Measurements from ENCODE around the gene MAP2K7.
"Not testable (repeated sequence)": the region's sequence is repeated elsewhere in the genome, so short reads cannot be mapped to it uniquely, and the experiment has no call there.

The MAP2K7 gene

DNA sequence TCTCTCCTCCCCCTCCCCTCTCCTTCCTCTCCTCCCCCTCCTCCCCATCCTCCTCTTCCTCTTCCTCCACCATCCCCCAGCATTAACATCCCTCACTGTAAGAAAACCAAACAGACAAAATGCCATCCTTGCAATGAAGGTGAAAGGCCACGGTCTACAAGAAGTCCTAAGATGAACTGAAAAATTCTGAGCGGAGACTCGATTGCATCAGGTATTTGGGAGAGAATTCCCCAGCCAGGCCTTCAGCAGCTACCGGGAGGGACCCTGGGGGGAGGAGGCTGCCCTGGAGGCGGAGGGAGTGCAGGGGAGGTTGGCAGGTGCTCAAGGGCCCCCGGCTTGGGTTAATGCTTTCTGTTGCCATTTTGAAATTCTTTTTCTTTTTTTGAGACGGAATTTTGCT lies 49.9 kb downstream of the MAP2K7 start:
- no peak for TF ChIP-seq CTCF (IDR thresholded peaks at IDR 0.05; ENCODE audit: extremely low read depth, missing control alignments)
- no peak for DNase-seq (ENCODE audit: low spot score)

- TF ChIP-seq CTCF (IDR thresholded peaks at IDR 0.05; ENCODE audit: extremely low read depth, missing control alignments), result no peak
- no peak for DNase-seq (ENCODE audit: low spot score)
Observed at GRCh38 chr19:7955696-7956095, 52.0 kb downstream of the MAP2K7 start.

DNA sequence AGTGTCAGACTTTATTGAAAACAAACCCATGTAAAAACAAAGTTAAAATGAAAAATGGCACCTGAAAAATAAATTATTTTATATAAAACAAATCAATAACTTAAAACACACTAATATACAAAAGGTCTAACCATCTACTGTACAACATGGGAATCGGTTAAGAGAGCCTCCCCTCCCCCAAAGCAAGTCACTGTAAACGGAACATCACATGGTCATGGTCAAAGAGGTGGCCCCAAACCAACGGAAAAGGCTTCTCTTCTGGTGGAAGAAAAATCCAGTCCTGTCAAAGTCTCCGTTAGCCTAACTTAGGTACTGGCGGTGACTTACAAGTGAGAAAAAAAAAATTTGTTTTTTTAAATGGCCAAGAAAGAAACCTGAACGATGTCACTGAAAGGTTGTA lies 55.5 kb downstream of the MAP2K7 start:
- DNase-seq (ENCODE audit: low spot score), result no peak
- no peak for TF ChIP-seq CTCF (IDR thresholded peaks at IDR 0.05; ENCODE audit: extremely low read depth, missing control alignments)

- not testable (repeated sequence) for DNase-seq (ENCODE audit: low spot score)
Observed at GRCh38 chr19:7961082-7961481, 57.4 kb downstream of the MAP2K7 start.

- no peak for TF ChIP-seq CTCF (IDR thresholded peaks at IDR 0.05; ENCODE audit: extremely low read depth, missing control alignments)
- DNase-seq (ENCODE audit: low spot score), result no peak
Observed at GRCh38 chr19:7961920-7962626, 58.4 kb downstream of the MAP2K7 start.

- DNase-seq (ENCODE audit: low spot score), result no peak
- TF ChIP-seq CTCF (IDR thresholded peaks at IDR 0.05; ENCODE audit: extremely low read depth, missing control alignments), result no peak
Observed at GRCh38 chr19:7962644-7963268, 59.1 kb downstream of the MAP2K7 start.

DNA sequence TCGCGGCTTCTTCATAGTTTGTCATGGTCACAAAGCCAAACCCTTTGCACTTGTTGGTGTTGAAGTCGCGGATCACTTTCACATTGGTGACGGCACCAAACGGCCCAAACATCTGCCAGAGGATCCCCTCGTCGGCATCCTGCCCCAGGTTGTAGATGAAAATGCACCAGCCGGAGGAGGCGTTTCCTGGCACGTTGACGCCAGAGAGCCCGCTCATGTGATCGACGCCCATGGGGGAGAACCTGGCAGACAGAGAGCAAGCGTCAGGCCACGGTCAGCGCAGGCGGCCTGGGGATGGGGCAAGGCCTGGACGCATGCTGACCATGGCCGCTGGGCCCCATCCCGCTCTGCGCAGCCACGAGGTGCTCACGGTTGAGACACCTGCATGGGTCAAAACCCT lies 59.9 kb downstream of the MAP2K7 start:
- no peak for DNase-seq (ENCODE audit: low spot score)
- no peak for TF ChIP-seq CTCF (IDR thresholded peaks at IDR 0.05; ENCODE audit: extremely low read depth, missing control alignments)

Measured in GM20000 (cell line).